GM21367 (cell line): ENCODE measurements around the gene EXT2.

Experiments used
- ATAC-seq: cut with Tn5 transposase; IDR thresholded peaks from one replicate; pipeline ENCODE4 v1.9.1; 2021; ENCODE audit not compliant: unreplicated experiment

Gene EXT2

DNA sequence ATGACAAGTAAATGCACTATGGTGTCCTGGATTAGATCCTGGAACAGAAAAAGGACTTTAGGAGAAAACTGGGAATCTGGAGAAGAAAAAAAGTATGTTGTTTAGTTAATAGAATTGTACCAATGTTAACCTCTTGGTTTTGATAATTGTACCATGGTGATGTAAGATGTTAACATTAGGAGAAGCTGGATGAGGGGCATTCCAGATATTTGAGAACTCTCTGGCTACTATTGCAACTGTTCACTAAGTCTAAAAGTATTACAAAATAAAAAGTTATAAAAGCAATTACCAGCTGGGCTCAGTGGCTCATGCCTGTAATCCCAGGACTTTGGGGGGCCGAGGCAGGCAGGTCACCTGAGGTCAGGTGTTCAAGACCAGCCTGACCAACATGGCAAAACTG is 66.5 kb downstream of the EXT2 start:
- no peak for ATAC-seq

DNA sequence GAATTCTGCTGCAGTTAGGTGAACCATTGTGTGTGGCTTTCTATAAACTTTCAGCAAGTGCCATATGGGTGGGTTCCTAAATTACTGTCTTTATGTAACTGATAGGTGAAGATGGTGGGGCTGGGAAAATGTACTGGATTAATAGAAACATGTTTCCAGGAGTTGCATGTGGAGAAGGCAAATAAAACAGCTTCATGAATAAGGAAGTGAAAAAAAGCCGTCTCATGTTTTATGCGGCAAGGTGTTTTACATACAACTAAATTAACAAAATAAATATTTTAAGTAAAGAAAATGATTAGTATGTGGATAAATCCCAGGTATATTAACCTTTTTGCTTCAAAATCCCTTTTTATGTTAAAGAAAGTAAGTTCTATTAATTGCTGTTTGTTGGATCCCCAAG is 67.2 kb downstream of the EXT2 start:
- ATAC-seq = no peak

DNA sequence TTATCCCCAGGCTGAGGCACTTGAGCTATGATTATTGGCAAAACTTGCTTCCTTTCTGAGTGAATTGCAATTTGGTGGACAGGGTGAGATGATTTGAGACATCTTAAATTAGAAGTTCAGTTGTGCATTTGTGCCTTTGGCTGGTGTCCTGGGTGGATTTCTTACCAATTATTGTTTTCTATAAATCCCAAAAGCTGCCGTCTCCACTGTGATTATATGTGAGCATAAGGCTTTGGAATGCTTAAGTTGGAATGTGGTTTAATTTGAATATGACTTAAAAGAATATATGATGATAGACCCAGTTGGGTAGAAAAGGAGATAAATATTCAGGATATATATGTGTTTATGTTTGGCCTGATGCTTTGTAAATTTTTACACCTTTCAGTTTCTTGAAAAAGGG is 70.0 kb downstream of the EXT2 start:
- no peak for ATAC-seq

DNA sequence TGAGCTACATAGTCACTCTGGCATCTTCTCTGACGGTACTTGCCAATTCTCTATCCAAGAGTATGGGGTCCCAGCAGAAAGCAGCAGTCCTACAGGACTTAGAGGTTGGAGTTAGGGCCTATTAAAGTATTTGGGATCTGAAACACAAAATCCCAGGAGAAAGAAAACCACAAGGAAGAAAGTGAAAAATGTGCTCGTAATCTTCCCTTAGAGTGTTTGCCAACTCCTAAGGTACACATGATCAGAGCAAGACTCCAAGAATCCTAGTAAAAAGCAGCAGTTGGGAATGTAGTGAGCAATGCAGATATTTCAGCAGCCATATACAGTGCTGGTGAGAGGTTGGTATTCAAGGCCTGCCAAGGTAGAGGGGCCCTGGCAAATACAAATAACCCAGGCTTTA is 71.6 kb downstream of the EXT2 start:
- no peak for ATAC-seq

DNA sequence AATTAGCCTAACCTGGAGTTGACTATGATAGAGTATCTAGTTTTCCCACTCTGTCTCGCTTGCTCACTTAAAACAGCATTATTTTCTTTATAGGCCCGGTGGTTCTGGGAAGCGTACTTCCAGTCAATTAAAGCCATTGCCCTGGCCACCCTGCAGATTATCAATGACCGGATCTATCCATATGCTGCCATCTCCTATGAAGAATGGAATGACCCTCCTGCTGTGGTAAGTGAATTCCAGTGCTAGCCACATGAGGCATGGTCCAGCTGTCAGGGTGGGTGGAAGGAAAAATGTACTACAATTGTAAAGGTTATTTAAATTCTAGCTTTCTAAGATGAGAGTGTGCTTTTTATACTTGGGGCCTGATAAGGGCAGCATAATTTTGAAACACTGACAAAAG is 76.0 kb downstream of the EXT2 start:
- no peak for ATAC-seq

DNA sequence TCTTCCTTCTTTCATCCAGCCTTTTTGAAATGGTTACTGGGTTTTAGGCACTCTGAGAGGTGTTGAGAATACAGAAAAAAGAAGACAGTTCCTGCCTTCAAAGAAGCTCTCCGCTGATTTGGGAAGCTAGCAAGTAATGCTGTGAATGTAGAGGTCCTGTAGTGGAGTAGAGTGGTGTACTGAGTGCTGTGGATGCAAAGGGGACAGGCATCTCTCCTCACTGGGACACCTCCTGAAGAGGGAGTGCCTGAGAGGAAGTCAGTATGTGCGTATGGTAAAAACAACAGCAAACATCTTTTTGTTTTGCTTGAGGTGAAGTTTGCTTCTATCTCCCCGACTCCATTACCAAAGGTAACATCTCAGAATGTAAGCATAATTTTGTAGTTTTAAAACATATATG is 77.5 kb downstream of the EXT2 start:
- no peak for ATAC-seq

DNA sequence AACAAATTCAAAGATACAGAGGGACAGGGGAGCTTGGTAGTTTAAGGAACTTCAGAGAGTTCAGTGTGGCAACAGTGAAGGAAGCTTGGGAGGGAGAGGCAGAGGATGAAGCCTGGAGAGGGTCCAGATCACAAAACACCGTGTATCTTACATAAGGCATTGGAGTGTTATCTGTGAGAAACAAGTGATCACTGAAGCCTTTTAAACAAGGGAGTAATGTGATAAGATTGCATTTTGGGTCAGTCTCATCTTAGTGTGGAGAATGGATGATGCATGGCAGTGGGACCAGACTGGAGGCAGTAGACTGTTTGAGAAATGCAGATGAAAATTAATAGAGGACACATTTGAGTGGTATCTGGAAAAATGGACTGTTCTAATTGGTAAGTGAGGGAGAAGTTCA is 79.4 kb downstream of the EXT2 start:
- no peak for ATAC-seq

DNA sequence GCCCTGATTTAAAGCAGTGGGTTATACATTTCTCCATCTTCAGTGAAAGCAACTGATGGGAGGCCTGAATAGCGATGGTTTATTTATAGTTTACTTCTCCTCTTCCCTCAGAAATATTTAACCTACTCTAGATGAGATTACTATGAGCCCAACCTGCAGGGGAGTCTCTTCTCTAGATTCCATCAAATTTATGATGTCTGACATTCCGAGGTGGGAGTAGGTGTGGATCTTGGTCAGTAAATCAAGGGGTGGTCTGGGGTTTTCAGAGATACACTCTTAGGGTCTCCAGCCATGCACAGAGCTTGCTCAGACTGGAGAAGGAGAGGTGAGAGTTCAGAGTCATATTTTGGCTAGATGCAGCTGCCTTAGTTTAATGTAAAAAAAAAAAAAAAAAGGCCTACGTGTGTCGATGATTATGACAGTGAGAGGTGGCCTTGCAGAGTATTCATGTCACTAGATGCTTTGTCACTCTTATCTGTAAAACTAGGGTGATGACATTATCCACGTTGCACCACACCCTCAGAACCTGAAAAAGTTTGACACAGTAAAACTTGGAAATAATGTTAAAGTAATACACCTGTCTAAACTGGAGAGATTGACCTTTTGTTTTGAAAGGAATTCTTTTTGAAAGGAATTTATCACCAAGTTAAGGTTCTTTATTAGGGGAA is 81.2 kb downstream of the EXT2 start:
- no peak for ATAC-seq

DNA sequence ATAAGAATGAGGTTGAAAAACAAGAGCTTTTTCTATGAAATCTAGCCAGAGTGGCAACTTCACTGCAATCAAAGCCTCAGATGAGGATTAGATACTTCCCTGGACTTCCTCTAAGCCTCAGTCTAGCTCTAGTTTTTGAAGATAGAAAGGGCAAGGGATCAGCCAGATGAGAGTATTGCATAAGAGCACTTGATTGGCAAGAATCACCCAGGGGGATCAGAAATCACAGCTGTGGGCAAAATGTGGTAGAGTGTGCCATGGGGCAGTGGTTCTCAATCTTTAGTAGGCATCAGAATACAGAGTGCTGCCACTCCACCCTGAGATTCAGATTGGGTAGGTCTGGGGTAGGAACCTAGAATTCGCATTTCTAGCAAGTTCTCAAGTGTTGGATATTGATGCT is 82.4 kb downstream of the EXT2 start:
- no peak for ATAC-seq

DNA sequence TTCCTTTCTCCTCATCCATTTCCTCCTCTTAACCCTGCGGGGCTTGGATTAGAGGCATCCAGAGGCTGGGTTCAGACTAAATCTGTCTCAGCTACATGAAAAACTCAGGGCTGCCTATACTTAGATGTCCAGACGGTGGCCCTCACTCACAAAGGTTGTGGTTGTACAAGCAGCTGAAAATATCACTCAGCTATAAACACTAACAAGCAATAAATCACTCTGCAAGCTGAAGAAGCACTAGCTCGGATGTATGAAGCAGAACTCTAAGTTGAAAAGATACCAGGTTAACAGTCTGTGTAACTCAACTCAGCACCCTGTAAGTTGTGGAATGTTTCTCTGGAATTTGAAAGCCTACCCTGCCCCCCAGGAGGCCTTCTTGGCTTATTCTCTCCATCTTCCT is 82.9 kb downstream of the EXT2 start:
- no peak for ATAC-seq

DNA sequence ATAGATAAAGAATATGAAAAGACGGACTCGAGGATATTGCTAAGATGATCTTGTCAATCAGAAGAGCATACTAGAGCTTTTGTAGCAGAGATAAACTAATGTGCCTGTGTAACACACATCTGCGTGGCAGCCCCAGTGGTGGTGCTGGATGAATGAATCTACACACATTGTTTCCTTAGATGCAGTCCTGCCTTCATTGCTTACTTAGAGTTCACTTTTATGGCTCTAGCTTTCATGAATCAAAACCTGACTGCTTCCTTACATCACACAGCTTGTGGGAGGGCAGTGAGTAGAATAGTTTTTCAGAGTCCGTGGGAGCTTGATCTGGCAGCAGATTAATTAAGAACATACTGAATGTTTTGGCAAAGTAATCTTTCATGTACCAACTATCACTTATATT is 83.7 kb downstream of the EXT2 start:
- no peak for ATAC-seq

DNA sequence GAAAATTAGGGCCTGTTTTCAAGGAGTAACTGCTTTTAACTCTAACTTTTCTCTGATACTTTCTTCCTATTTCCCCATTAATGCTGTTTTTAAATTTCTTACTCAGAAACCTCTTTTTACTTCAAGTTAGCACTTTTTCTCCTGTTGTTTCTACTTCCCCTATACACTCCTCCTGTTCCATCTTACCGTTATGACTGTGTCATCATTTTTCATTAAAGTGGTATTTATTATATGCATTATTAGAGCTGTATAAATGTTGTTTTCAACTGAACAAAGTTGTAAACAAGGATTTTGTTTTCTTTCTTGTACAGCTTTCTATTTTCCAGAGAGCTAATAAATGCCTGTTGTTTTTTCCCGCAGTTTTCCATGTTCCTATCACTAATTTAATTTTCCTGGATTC is 84.6 kb downstream of the EXT2 start:
- ATAC-seq = no peak

DNA sequence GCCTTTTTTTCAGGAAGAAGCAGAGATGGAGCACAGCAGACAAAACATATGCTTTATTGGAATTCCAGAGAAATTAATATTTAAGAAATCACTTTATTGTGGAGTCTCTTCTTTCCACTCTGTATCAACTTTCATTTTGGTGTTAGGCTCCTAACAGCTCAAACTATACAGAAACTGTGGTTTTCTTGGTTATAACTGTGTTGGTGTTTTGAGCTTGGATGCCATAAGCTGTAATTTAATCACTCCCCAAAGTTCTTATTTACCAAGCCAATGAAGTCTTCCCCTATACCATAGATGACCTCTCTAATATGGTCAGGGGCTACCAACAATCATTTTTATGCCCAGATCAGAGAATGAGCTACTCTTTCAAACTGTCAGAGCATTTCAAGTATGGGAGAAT is 90.0 kb downstream of the EXT2 start:
- ATAC-seq = no peak

DNA sequence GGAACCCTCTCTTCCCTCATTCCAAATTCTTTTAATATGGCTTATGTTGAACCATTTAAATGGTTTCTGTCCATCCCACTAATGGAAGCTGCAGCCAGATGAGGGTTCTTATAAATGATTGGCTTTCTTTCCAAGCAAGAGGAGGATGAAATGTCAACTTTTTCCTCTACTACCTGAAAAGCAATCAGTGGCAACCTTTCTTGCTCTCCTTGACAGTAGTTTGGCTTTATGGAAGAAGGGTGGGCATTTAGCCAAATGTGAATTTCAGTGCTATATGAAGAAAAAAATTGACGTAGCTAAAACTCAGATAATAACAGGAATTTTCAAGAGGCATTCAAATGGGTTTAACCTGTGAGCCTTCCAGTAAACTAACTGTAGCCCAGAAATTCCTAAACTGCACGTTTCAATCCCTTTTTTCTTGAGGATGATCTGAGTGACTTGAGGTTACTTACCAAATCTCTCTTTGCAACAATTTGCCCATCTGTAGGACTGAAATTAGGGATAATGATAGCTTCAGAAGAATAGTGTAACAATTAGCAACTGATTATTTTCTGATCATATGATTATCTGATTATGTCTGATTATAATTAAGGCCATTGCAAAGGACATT is 90.9 kb downstream of the EXT2 start:
- ATAC-seq = no peak

DNA sequence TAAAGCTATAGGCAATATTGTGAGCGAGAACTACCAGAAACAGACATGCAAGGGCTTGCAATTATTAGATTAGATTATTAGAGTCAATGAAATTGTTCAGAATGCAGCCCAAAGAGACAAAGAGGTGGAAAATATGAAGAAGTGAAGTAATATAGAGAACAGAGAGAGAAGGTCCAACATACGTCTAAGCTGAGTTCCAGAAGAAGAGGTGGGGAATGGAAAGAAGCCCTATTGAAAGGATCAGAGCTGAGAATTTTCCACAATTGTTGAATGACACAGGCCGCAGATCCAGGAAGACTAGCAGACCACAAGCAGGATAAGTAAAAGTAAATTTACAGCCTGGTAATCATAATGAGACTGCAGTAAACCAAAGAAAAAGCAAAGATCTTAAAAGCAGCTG is 93.2 kb downstream of the EXT2 start:
- no peak for ATAC-seq

DNA sequence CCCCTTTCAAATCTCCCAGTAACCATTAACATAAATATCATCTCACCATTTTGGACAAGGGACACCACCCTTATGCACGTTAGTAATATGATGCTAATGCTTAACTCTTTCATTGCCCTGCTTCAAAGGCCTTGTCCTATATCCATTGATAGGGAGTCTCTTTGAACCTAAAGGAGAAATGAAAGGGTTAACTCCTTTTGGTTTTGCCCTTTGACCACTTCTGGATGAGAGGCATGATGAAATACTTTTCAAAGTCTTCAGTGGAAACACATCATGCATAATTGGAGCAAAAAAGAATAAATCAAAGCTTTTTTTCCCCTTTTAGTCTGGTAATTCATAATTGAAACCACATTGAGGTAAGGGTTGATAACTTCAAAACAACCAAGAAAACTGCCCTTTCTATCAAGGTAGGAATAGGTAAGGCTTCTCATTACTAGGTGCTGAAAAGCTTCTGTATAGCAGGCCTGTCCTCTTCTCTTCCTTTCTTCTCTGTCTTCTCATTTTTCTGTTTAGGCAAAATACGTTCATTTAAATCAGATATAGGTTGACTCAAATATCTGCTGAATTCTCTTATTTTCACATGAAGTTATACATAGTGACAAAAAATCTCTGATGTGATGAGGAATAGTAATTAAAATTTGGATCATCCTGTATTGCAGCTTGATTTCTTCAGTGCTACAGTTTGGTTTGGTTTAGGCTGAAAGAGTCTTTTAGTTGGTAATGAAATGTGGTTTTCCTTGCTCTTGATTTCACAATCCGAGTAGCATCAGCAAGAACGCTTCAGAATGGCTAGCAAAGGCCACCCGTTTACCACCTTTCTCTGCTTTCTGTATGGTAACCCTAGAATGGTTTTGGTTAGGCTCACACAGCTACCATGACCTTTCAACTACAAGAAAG is 94.8 kb downstream of the EXT2 start:
- no peak for ATAC-seq

DNA sequence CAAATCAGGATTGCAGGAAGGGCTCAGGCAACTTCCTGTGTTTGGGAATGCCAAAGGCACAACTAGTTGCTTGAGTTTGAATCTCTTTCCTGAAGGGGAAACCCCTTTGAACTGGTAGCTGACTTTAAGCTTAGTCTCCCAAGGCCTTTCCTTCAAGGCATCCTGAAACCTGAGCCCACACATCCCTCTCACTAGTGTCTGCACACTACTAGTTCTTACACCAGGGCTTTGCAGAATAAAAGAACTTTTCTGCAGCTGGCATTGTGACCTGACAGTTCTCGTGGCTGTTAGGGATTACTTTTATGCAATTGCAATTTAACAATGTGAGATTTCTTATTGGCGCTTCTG is 95.4 kb downstream of the EXT2 start:
- no peak for ATAC-seq

DNA sequence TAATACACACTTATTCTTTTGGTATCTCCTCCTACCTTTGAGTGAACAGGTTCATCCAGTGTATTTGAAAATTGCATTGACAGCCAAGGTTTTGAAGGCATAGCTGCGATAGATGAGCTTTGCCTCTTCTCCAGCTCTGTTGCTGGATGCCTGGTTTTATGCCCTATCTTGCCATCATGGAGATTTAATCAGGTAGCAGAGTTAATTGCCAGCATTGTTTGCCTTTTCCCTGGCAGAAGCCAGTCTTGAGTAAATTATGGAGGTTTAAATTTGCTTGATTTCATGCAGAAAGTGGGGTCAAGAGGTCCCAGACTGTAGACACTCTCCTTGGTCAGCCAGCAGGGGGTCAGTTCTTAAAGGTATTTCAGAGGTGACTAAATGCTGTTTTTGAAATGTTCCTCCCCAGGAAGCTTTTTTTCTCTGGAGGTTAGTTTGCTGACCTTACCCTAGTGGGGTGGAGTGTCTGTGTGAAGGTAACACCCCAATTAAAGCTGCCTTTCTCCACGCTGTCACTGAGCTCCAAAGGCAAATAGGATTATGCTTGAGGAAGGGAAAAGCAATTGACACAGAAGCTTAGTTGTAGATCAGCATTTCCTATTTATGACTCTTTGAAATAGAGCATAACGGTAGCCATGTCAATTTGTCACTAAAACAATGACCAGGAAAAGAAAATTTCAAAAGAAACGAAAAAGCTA is 96.0 kb downstream of the EXT2 start:
- ATAC-seq = no peak

DNA sequence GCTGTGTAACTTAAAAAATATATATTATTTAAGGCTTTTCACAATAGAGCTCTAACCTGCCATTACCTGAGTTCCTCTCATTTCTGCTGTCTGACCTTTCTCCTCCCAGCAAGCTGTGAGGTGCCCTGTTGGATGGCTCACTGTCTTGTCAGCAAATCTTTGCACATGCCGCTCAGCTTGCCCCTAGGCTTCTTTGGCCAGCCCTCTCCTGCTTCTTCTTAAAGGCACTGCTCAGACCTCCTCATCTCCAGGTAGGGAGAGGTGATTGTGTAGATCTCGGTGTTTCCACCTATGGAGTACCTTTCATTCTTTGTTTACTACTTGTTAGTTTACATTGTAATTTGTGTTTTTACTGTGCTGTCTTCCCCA is 96.5 kb downstream of the EXT2 start:
- no peak for ATAC-seq

DNA sequence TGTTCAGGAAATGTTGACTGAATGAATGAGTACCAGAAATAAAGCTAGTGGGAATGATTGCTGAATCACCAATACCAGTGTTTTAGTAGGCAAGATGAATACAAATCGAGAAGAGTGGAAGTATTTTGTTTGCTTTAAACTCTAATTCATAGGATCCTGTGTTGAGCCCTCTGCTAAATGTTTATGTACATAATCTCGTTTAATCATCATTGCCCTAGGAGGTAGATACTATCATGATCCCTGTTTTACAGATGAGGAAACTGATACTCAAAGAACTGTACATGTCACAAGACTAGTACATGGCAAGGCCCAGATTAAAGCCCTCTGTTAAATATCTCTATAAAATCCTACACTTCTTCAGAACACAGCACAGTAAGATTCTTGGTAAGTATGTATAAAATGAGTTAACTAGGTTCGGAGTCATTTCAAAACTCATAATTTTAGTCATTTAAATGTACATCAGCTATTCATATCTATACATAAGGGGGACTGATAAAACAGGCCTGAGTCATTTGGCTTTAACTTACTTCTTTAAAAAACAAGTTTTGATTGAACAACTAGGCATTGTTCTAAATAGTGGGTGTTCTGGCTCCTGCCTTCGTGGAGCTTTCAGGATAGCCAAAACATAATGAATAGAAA is 97.1 kb downstream of the EXT2 start:
- no peak for ATAC-seq

DNA sequence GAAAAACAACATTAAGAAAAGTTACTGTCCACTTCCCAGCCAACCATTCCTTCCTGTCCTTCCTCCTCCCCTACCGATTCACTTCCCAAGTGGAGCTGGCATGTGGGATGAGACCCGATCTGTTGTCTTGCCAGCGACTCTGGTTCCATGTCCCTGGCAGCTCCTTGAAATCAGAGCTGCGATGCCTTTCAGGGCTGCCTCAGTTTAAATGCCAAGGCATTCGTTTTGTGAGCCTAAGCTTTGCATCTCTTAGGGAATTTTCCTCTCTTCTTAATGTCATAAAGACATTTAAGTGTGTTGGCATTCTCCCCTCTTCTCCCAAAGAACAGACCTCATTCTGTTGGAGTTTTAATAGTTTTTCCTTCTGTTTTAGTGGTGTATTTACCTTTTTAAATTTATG is 98.4 kb downstream of the EXT2 start:
- no peak for ATAC-seq
